ENCODE results near the gene ZNF584.
"Not testable (repeated sequence)": the region's sequence is repeated elsewhere in the genome, so short reads cannot be mapped to it uniquely, and the experiment has no call there.

Gene ZNF584

DNA sequence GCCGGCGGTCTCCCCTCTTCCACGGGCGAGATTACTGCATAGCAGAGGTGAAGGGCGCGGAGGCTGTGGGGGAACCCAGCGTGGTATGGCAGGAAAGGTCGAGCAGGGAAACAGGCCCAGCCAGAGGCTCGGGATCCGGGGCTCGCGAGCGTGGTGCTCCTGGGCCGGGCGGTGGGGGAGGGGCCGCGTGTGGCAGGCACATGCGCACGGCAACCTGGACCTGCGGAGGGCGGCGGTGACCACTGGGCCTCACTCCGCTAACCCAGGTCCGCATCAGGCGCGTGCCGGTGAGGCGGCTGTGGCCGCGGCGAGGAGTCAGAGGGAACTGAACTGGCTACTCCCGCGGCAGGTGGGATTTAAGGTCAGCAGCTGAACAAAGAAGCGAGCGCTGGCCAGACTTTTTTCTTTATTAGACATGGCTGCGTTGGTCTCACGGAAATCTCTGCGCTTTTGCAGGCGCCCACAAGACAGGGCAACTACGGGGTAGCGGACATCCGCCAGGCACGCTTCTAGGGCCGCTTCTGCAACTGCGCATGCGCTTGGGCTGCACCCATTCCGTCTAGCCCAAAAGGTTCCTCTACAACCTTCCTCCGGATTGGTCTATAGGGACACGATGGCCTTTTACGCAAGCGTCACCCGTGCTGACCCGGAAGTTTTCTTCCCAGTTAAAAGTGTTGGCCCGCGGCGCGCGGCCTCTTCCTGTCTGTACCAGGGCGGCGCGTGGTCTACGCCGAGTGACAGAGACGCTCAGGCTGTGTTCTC is 21.7 kb upstream of the ZNF584 start, which contains the start of gene RPS5:
RPS5 (plus strand) TSS at position 694 of the 762 bp plus-strand sequence. CDS start 869 bp downstream, outside the sequence.
- DNase-seq, result peak; percentile 98

DNA sequence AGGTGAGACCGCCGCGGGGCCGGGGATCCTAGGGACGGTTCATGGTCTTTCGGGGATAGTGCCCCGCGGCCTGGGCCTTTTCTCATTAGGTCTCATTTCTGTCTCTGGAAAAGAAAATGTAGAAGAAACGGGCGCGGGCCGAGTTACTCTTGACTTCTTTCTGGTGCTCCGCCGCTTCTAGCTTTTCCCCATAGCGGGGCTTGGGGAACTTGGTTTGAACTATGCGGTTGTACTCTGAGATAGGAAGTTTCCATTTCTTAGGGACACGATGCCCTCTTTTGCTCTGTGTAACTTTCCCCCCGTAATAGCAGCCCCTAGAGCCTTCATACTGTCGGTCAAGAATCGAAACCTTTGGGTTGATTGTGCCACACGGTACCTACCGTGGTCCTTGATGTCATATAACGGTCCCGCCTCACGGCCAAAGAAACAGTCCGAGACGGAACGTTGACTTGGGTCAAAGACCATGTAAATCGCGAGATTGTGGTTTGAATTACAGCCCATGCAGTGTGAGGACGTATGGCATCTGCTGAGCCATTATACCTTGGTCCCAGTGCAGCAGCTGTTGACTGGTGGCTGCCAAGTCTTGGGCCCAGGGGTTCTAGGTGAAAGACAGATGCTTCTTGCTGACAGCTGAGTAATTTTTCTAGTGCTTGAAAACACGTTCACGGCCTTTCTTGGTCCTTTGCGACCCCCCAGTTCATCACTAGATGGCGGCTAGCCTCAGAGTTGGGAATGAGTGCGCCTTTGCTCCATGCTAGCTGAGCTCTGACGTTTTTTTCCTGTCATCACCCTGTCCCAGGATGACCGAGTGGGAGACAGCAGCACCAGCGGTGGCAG is 20.9 kb upstream of the ZNF584 start:
- DNase-seq, result no peak

- DNase-seq, result no peak
Observed at GRCh38 chr19:58388175-58388526, 20.3 kb upstream of the ZNF584 start.

DNA sequence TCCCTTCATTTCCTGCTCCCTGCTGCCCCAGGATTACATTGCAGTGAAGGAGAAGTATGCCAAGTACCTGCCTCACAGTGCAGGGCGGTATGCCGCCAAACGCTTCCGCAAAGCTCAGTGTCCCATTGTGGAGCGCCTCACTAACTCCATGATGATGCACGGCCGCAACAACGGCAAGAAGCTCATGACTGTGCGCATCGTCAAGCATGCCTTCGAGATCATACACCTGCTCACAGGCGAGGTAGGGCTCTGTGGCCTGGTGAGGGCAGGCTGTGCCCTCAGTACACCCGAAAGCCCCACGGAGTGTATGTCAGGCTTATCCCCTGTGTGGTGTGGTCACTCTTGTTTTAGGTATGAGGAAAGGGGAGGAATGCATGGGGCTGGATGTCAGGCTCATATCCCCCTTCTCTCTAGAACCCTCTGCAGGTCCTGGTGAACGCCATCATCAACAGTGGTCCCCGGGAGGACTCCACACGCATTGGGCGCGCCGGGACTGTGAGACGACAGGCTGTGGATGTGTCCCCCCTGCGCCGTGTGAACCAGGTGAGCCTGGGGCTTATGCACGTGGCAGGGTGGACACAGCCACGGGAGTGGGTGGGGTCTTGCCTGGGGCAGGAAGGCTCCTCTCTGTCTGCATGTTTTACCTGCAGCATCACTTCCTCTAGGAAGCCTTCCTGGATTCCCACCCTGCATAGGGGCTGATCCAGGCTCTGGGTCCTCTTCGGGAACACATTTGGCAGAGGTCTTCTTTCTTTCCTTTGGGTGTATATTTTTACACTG is 15.3 kb upstream of the ZNF584 start:
- DNase-seq, result no peak

GRCh38 chr19:58393725-58394033 is 14.8 kb upstream of the ZNF584 start:
- no peak for DNase-seq

DNA sequence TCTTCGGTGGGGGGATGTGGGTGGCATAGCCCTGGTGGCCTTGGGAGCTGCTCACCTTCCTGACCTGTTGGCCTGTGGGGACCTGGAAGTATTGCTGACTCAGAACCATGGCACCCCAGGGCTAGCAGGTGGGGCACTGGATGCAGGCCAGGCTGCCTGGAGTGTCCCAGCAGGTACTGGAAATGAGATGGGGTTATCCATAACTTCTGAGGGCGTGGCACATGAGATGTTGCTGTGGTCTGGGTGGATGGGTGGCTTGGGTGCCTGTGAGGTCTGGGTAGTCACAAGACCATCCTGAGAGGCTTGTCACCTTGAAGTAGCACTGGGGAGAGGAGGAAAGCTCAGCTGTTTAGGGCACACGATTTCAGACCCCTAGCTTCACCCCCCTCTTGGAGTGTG is 13.6 kb upstream of the ZNF584 start:
- no peak for DNase-seq

GRCh38 chr19:58395220-58395978 is 13.1 kb upstream of the ZNF584 start, which contains the start of gene RNF225:
TSS of gene RNF225 (plus strand) at chr19:58395656. CDS start at chr19:58396090, 434 bp downstream.
- DNase-seq, result peak; percentile 29 to 66

DNA sequence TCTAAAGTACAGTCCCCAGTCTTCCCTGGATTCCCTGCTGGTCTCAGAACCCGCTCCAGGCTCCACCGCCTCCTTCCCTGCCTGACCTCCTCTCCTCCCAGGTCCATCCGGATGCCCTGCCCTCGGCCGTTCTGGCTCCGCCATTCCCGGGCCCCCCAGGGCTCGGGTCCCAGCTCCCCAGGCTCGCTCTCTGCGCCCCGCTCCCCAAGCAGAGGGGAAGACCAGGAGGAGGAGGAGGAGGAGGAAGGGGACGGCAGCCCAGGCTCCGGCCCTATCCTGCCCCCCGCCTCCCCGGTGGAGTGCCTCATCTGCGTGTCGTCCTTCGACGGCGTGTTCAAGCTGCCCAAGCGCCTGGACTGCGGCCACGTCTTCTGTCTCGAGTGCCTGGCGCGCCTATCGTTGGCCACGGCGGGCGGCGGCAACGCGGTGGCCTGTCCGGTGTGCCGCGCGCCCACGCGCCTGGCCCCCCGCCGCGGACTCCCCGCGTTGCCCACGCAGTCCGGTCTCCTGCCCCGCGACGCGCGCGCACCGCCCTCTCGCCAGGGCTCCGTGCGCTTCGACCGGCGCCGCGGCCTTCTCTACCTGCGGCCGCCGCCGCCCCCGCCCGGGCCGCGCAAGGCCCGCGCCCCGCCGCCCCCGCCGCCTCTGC is 12.3 kb upstream of the ZNF584 start:
- no peak for DNase-seq

GRCh38 chr19:58396691-58397532 is 11.5 kb upstream of the ZNF584 start:
- no peak for DNase-seq

GRCh38 chr19:58397533-58398037 is 10.9 kb upstream of the ZNF584 start:
- no peak for DNase-seq

- DNase-seq, result no peak
Observed at GRCh38 chr19:58398087-58398486, 10.4 kb upstream of the ZNF584 start.

DNA sequence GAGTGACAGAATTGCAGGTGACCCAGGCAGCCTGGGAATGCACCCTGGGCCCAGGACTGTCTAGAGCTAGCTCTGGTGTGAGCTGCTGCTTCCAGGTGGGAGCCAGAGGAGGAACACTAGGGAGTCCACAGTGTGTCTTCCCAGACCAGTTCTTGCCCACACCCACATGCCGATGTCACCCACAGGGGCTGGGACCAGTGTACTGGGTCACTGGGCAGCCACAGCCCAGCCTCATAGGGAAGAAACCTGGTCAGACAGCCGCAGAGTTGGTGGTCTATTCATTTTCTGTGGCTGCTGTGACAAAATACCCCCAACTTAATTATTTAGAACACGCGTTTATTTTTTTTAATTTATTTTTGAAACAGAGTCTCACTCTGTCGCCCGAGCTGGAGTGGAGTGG is 9.9 kb upstream of the ZNF584 start:
- no peak for DNase-seq

DNA sequence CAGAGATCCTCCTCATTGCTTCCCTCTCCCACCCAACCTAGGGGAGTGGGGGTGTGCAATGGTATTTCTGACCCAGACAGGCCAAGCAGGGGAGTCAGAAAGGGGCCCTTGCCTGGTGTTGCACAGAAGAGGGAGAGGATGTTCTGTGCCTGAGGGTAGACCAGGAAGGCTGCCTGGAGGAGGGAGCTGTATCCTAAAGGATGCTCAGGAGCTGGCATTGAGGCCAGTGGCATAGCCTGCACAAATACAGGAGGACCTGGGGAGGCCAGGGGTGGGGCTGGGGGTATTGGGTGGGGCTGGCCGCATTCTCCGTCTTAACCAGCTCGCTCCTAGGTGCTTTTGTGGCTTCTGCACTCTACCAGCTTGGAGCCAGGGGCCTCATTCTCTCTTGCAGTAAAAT is 8.5 kb upstream of the ZNF584 start:
- DNase-seq, result no peak

GRCh38 chr19:58400316-58400915 is 8.0 kb upstream of the ZNF584 start:
- no peak for DNase-seq

GRCh38 chr19:58400916-58401839 is 7.3 kb upstream of the ZNF584 start:
- peak; percentile 98 to 100 for DNase-seq

DNA sequence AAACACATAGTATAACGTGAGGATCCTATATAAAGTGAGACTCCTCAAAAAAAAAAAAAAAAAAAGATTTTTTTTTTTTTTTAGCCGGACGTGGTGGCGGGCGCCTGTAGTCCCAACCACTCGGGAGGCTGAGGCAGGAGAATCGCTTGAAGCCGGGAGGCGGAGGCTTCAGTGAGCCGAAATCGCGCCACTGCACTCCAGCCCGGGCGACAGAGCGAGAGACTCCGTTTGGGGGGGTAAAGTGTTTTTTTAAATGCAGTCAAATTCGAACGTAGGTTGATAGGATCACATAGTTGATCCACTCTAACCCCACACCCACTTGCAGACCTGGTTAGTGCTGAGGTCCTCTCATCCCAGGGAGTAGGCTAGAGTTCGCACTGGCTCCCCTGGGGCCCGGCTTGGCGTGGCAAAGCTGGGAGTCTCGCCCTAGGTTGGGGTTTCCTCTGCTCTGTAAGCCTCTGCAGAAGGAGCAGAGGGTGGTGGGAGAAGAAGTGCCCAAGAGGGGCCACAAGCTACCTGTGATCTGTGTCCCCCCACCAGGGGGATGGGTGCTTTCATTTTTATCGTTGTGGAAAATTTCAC is 6.5 kb upstream of the ZNF584 start:
- no peak for DNase-seq

- not testable (repeated sequence) for DNase-seq
Observed at GRCh38 chr19:58403920-58404478, 4.5 kb upstream of the ZNF584 start.

DNA sequence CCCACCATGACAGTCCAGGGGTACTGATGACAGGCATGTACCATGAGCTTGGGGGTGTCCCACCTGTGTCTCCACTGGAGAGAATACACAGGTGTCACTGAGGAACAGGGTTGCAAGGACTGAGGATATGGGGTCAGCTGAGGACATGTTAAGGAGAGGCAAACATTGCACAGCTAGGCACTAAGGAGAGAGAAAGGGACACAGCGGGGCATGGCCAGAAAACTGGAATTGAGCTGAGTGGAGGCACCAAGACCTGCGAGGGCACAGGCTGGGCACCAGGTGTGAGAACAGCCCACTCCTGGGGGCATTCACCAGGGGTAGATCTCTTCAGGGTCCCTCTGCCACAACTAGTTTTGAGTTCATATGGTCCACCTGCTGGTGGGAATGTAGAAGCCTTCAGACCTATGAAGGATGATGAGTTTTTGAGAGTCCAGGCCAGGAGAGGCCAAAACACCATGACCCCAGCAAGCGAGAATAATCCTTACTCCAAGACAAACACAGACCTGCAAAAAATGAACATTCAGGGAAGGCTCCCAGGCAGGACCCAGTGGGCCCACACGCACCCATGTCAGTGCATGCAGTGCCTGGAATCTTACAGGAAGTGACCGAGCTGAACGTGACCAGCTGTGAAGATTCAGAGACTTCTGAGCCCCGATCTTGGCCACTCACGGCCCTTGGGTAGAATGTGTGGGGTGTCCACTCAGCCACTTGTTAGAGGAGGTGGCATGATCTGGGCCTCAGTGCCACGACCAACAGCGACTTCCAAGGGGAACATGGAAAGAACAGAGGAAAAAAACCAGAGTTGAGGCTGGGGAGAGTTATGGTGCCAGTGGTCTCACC is 1.4 kb upstream of the ZNF584 start:
- DNase-seq, result no peak

Measured in NCI-H526 (cell line).